ENCODE data around the gene LIG1. TPM values are rescaled to one million over a fixed set of nuclear protein-coding genes. Genes with fewer than 3 reads are reported as not detected.

The LIG1 gene
- total and polyA plus RNA-seq, 2 of the 13 experiments (the other 11 are each of a cell fraction or from before 2014, with no cell fraction given), result 20.1 to 64.4 TPM

- in situ Hi-C loops (cut with HindIII; ENCODE audit: extremely low pct_ligation_motif_present, low pct_unique_long_range_greater_than_20kb), result no loop called here
- TF ChIP-seq CCAR2 (optimal IDR thresholded peaks at IDR 0.05; ENCODE audit: low read depth, low read length) (no peak), NFAT5 (CRISPR knock-in tag; IDR thresholded peaks at IDR 0.05) (no peak), ZNF562 (CRISPR knock-in tag; IDR thresholded peaks at IDR 0.05; ENCODE audit: borderline replicate concordance) (no peak), ERF (CRISPR knock-in tag; IDR thresholded peaks at IDR 0.05) (no peak), GMEB1 (CRISPR knock-in tag; IDR thresholded peaks at IDR 0.05; ENCODE audit: borderline replicate concordance) (no peak), ZSCAN22 (CRISPR knock-in tag; IDR thresholded peaks at IDR 0.05) (no peak), EED (CRISPR knock-in tag; IDR thresholded peaks at IDR 0.05) (no peak), FOXP4 (CRISPR knock-in tag; IDR thresholded peaks at IDR 0.05) (no peak), THAP9 (CRISPR knock-in tag; IDR thresholded peaks at IDR 0.05; ENCODE audit: borderline replicate concordance) (no peak), ZIK1 (CRISPR knock-in tag; IDR thresholded peaks at IDR 0.05; ENCODE audit: borderline replicate concordance, low read depth) (no peak), ZNF674 (CRISPR knock-in tag; IDR thresholded peaks at IDR 0.05; ENCODE audit: low read depth) (no peak), ZNF839 (CRISPR knock-in tag; IDR thresholded peaks at IDR 0.05; ENCODE audit: borderline replicate concordance) (no peak), HNRNPH1 (optimal IDR thresholded peaks at IDR 0.05; ENCODE audit: low read depth, low read length) (no peak)
Observed at GRCh38 chr19:48094855-48095203, 75.3 kb downstream of the LIG1 start.

More at GRCh38 chr19:48094855-48095203, 75.3 kb downstream of the LIG1 start:
- FAIRE-seq, result no peak
- Histone ChIP-seq H4K20me1 (ENCODE audit: insufficient read depth, low read length) (no peaks in the 10 kb centered on the region), H2AFZ (ENCODE audit: low read length) (no peak overlapping the region), H3K27ac (ENCODE audit: extremely low read length, insufficient read depth, low read length) (no peak overlapping the region), H3K4me2 (ENCODE audit: low read depth, low read length) (no peak overlapping the region), H3K36me3 (replicated peaks in 1 of 2; ENCODE audit: control insufficient read depth in 1 of 2, insufficient read depth in 2 of 2, low read length in 2 of 2) (no peaks in the 10 kb centered on the region), H3K4me3 (replicated peaks in 1 of 3; ENCODE audit: insufficient read depth in 1 of 3, low read depth in 2 of 3, low read length in 3 of 3) (no peak overlapping the region), H3K79me2 (ENCODE audit: insufficient read depth, low read length) (no peaks in the 10 kb centered on the region), H3K9me3 (ENCODE audit: low read length) (no peaks in the 10 kb centered on the region), H3K9ac (ENCODE audit: insufficient read depth, low read depth, low read length) (no peak overlapping the region), H3K4me1 (ENCODE audit: insufficient read depth, low read length) (no peaks in the 10 kb centered on the region), H3K27me3 (ENCODE audit: control insufficient read depth in 1 of 2, insufficient read depth in 2 of 2, low read length in 2 of 2) (no peaks in the 10 kb centered on the region; a peak in 1 of 5 replicates)
- ChIA-PET CTCF (ENCODE audit: low intra/inter-chr PET ratio, low total read pairs) (no interaction called here), POLR2A (no interaction called here)
- ATAC-seq, result no peak
- 15% methylated on average over 2 of the region's 2 CpGs for WGBS (ENCODE audit: low lambda C conversion rate)
- intact Hi-C loops (cut with micrococcal nuclease; ENCODE audit: unreplicated experiment), result no loop called here
- BruUV-seq (replicated peaks), result no TSS peak
- no peak for DNase-seq (ENCODE audit: low spot score)
